GM12864 (cell line): Measurements from ENCODE around the gene TBL3.

Experiments used
- DNase-seq: peaks from one replicate; pipeline ENCODE4 v3.0.0-alpha.2; 2011; ENCODE audit warnings: low read depth
- H3K4me3 ChIP-seq: 2 replicates; pipeline ENCODE4 v1.5.1; 2011; ENCODE audit warnings: mild to moderate bottlenecking, low read depth, low read length, control low read depth
- TF ChIP-seq, protein P1 (sequence below): IDR thresholded peaks from 2 replicates; pipeline ENCODE4 v1.5.1; 2011; ENCODE audit warnings: low read depth, mild to moderate bottlenecking, moderate library complexity, low read length, control low read depth, inconsistent platforms; ENCODE audit errors: missing control alignments

TBL3 gene

DNA sequence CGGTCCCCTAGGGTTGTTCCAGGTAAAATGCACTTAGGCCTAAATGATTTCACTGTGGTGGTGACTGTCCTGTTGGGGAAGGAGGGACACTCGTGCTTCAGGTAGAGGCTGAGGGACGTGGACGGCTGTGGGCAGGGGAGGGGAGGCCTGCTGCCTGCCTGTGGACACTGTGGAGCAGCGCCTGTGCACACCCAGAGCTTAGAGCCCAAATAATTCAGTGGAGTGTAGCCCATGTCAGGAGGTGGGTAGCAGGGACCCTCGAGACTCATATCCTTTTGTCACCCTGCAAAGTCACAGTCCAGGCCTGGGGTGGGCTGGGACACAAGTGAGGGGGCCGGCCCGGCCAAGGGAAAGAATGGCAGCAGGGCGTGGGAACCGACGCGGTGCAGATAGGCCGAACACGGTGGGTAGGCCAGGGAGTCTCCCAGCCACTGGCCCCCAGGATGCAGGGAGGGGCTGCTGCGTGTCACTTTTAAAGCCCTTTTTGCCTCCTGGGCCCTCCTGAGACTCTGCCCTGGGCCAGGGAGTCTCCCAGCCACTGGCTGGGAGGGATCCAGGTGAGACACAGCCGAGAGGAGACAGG, 54.1 kb downstream of the TBL3 start:
- no peak for DNase-seq
- no peak overlapping the region for H3K4me3 ChIP-seq
- TF ChIP-seq, protein P1, sequence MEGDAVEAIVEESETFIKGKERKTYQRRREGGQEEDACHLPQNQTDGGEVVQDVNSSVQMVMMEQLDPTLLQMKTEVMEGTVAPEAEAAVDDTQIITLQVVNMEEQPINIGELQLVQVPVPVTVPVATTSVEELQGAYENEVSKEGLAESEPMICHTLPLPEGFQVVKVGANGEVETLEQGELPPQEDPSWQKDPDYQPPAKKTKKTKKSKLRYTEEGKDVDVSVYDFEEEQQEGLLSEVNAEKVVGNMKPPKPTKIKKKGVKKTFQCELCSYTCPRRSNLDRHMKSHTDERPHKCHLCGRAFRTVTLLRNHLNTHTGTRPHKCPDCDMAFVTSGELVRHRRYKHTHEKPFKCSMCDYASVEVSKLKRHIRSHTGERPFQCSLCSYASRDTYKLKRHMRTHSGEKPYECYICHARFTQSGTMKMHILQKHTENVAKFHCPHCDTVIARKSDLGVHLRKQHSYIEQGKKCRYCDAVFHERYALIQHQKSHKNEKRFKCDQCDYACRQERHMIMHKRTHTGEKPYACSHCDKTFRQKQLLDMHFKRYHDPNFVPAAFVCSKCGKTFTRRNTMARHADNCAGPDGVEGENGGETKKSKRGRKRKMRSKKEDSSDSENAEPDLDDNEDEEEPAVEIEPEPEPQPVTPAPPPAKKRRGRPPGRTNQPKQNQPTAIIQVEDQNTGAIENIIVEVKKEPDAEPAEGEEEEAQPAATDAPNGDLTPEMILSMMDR, result no peak

DNA sequence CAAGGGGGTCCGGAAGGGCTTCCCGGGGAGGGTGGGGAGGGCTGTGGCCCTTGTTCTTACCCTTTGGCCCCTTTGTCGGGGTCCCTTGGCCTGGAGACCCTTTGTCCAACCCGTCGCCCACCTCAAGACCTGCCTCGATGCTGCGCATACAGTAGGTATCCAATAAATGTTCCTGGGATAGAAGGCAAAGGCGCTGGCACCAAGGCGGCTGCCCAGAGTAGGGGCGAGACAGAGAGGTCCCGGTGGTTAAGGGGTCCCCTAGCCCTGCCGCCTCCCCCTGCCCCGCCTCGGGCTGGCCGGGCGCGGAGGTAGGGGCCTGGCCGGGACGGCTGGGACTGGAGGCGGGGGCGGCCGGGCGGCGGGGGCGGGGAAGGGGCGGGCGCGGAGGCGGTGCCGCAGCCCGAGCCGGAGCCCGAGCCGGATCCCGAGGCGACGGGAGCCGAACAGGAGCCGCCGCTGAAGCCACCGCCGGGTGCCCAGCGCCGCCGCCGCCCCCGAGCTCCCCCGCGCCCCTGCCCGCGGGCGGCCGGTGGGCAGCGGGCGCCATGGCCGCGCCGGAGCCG, 54.7 kb downstream of the TBL3 start, which contains the start of gene NHERF2:
Gene NHERF2, plus strand, starts transcription at position 442 of the 563 bp plus-strand sequence. Its CDS starts 104 bp downstream, at position 546.
- TF ChIP-seq, protein P1, result no peak
- H3K4me3 ChIP-seq, result no peak within 1 kb of the TSS
- DNase-seq, result no peak

DNA sequence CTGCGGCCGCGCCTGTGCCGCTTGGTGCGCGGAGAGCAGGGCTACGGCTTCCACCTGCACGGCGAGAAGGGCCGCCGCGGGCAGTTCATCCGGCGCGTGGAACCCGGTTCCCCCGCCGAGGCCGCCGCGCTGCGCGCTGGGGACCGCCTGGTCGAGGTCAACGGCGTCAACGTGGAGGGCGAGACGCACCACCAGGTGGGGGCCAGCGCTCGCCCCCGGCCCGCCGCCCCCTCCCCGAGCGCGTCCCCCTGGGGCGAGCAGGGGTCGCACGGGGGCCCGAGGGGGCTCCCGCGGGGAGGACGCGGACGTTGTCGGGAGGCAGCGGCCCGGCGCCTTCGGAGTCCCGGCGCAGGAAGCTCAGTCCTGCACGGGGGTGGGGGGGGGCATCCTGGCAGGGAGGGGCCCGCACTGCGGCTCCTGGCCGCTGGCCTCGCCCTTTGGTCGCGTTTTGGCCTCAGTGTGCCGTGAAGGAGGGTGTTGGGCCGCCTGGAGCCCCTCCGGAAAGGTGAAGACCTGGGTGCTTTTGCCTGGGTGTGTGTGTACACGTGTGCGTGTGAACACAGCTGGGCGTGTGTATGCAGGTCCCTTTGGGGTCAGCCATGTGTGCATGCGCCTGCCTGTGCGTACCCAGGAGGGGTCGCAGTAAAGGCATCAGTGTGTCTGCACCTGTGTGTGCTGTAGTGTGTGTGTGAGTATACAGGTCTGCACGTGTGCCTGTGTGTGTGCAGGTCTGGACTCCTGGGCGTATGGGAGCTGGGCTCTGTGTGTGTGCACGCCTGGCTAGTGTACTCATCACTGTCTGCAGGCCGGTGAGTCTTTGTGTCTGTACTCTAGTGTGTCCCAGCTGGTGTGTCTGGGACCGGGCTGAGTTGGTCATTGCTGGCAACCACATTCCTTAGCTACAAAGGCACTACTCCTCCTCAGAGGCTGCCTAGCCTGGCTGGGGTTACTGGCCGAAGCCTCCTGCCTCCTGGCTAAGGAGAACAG, 55.5 kb downstream of the TBL3 start:
- no peak for DNase-seq
- TF ChIP-seq, protein P1, result no peak
- H3K4me3 ChIP-seq, result no peak overlapping the region

DNA sequence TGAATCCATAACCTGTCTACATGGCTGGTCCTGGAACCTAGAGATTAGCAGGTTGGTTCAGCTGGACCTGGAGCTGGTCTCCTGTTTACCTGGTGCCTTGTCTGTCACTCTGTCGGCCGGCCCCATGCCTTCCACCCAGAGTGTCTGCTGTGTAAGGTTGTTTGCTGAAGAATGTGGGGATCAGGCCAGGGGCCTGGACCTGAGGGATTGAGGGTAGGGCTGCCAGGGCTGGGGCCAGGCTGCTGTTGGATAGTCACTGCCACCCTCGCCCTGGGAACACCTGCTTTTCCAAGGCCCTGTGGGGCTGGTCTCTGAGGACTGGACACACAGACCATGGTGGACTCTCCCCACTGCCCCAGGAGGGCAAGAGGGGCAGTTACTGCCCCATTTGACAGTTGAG, 56.3 kb downstream of the TBL3 start:
- TF ChIP-seq, protein P1, result no peak
- H3K4me3 ChIP-seq, result no peak overlapping the region
- no peak for DNase-seq

DNA sequence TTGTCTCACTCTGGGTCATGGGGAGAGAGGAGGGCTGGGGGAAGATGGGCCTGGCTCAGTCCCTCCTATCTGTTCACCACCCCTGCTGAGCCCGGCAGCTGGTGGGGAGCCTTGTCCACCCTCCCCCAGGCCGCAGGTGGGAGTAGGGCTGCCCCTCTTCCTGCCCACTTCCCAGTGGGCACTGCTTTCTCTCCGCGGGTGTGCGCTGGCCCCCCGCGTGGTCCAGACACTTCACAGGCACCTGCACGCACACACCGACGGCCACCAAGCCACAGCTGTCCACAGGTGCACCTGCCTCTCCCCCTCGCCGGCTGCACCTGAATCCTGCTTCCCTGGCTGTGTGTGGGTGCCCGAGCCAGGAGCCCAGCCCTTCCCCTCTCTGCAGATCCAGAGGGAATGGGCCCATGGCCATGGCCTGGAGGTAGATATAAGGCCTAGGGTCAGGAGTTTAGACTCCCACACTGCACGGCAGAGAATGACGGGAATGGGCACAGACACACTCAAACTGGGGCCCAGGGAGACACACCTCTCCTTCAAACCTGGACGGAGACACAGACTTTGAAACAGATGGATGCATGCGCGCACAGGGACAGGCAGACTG, 56.9 kb downstream of the TBL3 start:
- DNase-seq, result no peak
- TF ChIP-seq, protein P1, result no peak
- H3K4me3 ChIP-seq, result no peak overlapping the region

DNA sequence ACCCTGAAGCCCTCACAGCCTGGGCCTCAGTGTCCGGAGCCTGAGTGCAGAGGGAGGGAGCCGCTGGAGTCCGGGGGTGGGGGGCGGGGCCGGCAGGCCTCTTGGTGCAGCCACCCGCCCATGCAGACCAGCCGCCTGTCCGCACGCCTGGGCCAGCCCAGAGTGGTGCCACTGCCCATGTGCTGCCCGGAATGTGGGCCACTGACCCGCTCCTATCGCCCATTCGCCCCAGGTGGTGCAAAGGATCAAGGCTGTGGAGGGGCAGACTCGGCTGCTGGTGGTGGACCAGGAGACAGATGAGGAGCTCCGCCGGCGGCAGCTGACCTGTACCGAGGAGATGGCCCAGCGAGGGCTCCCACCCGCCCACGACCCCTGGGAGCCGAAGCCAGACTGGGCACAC, 57.5 kb downstream of the TBL3 start:
- DNase-seq, result no peak
- TF ChIP-seq, protein P1, result no peak
- no peak overlapping the region for H3K4me3 ChIP-seq
